ENCODE data around the gene MAX. TPM values are rescaled to one million over a fixed set of nuclear protein-coding genes. Genes with fewer than 3 reads are reported as not detected.

Gene MAX
- total RNA-seq, 4 donors from 2014 or later = 61.8 to 87.1 (median 80.9) TPM

- no peak for ATAC-seq
- Histone ChIP-seq H3K4me1 (peaks cover 0 to 48% (median 0%) of the 10 kb centered on the region in 3 donors), H3K4me3 (no peak overlapping the region), H3K27me3 (no peaks in the 10 kb centered on the region), H3K36me3 (peaks cover 0 to 56% of the 10 kb centered on the region in 2 donors), H3K27ac (no peak overlapping the region), H3K9me3 (no peaks in the 10 kb centered on the region)
- WGBS, 2 donors (ENCODE audit: low coverage in 1 of 2) = 62 to 71% methylated on average over 1 to 6 of the region's 12 CpGs
- TF ChIP-seq POLR2A (IDR thresholded peaks at IDR 0.05) = no peak
- TF ChIP-seq CTCF (IDR thresholded peaks at IDR 0.05) = no peak
- no peak for TF ChIP-seq POLR2AphosphoS5 (IDR thresholded peaks at IDR 0.05)
- TF ChIP-seq EP300 (IDR thresholded peaks at IDR 0.05) = no peak
These were observed 31.8 kb downstream of the MAX start for GRCh38 chr14:65070471-65070976.

GRCh38 chr14:65069874-65070413, 32.4 kb downstream of the MAX start:
- TF ChIP-seq CTCF (IDR thresholded peaks at IDR 0.05) = no peak
- no peak for TF ChIP-seq EP300 (IDR thresholded peaks at IDR 0.05)
- TF ChIP-seq POLR2AphosphoS5 (IDR thresholded peaks at IDR 0.05) = no peak
- TF ChIP-seq POLR2A (IDR thresholded peaks at IDR 0.05) = no peak
- H3K4me3 ChIP-seq = no peak overlapping the region
- no peak for ATAC-seq
- peaks cover 0 to 42% (median 0%) of the 10 kb centered on the region in 3 donors for H3K4me1 ChIP-seq
- H3K27me3 ChIP-seq = no peaks in the 10 kb centered on the region
- no peaks in the 10 kb centered on the region for H3K9me3 ChIP-seq
- H3K27ac ChIP-seq = no peak overlapping the region
- peaks cover 0 to 56% of the 10 kb centered on the region in 2 donors for H3K36me3 ChIP-seq
- WGBS, 2 donors (ENCODE audit: low coverage in 1 of 2) = 92% methylated on average over 4 of the region's 5 CpGs; no CpG with 5 or more reads in 1 of the 2 donors

GRCh38 chr14:65065719-65066118, 36.6 kb downstream of the MAX start:
- H3K36me3 ChIP-seq = peaks cover 0 to 80% of the 10 kb centered on the region in 2 donors
- WGBS, 2 donors (ENCODE audit: low coverage in 1 of 2) = 83 to 100% methylated on average over 1 of the region's 7 CpGs
- H3K9me3 ChIP-seq = no peaks in the 10 kb centered on the region
- ATAC-seq = no peak
- no peaks in the 10 kb centered on the region for H3K27me3 ChIP-seq
- no peak for TF ChIP-seq CTCF (IDR thresholded peaks at IDR 0.05)
- no peak for TF ChIP-seq EP300 (IDR thresholded peaks at IDR 0.05)
- TF ChIP-seq POLR2AphosphoS5 (IDR thresholded peaks at IDR 0.05) = no peak
- no peak for TF ChIP-seq POLR2A (IDR thresholded peaks at IDR 0.05)
- H3K4me1 ChIP-seq = peaks cover 0 to 10% (median 0%) of the 10 kb centered on the region in 3 donors
- H3K4me3 ChIP-seq = no peak overlapping the region
- H3K27ac ChIP-seq = no peak overlapping the region

GRCh38 chr14:65062096-65063075, 39.9 kb downstream of the MAX start:
- no peak overlapping the region for H3K27ac ChIP-seq
- no peaks in the 10 kb centered on the region for H3K9me3 ChIP-seq
- H3K36me3 ChIP-seq = peaks cover 0 to 65% of the 10 kb centered on the region in 2 donors
- H3K27me3 ChIP-seq = no peaks in the 10 kb centered on the region
- WGBS, 2 donors (ENCODE audit: low coverage in 1 of 2) = 80% methylated on average over 13 of the region's 16 CpGs; no CpG with 5 or more reads in 1 of the 2 donors
- no peaks in the 10 kb centered on the region for H3K4me1 ChIP-seq
- no peak for ATAC-seq
- TF ChIP-seq POLR2AphosphoS5 (IDR thresholded peaks at IDR 0.05) = no peak
- no peak overlapping the region for H3K4me3 ChIP-seq

- no peak for ATAC-seq
- H3K36me3 ChIP-seq = peaks cover 0 to 66% of the 10 kb centered on the region in 2 donors
- H3K4me1 ChIP-seq = no peaks in the 10 kb centered on the region
- H3K27me3 ChIP-seq = no peaks in the 10 kb centered on the region
- no peak for TF ChIP-seq POLR2A (IDR thresholded peaks at IDR 0.05)
- no peak overlapping the region for H3K4me3 ChIP-seq
- no peaks in the 10 kb centered on the region for H3K9me3 ChIP-seq
- no peak overlapping the region for H3K27ac ChIP-seq
These were observed 44.6 kb downstream of the MAX start for GRCh38 chr14:65057695-65058094.
